T-helper 2 cell treated with Interferon-gamma antibody and Interleukin-4, amounts not matched to agents 5 μg/mL and 100 μg/mL, for 36 hours (primary cell): ENCODE data around the gene SLC26A6.

Experiments
- DNase-seq: peaks from one replicate; pipeline ENCODE4 v3.0.0; 2021; ENCODE audit warnings: low spot score
- H3K27ac Mint-ChIP-seq: one replicate; pipeline ENCODE4 v1.8.0; 2021; ENCODE audit warnings: mild to moderate bottlenecking, mixed read lengths
- H3K27me3 Mint-ChIP-seq: one replicate; pipeline ENCODE4 v1.8.0; 2021; ENCODE audit warnings: low read depth, mixed read lengths
- H3K36me3 Mint-ChIP-seq: one replicate; pipeline ENCODE4 v1.8.0; 2021; ENCODE audit warnings: low read depth, mixed read lengths
- H3K4me1 Mint-ChIP-seq: one replicate; pipeline ENCODE4 v1.8.0; 2021; ENCODE audit warnings: low read depth, mixed read lengths
- H3K4me3 Mint-ChIP-seq: one replicate; pipeline ENCODE4 v1.8.0; 2022; ENCODE audit warnings: mild to moderate bottlenecking, moderate library complexity, mixed read lengths
- H3K9me3 Mint-ChIP-seq: one replicate; pipeline ENCODE4 v1.8.0; 2021; ENCODE audit warnings: mixed read lengths

Gene SLC26A6

GRCh38 chr3:48594417-48595049 lies 40.7 kb downstream of the SLC26A6 start:
- Mint-ChIP-seq H3K27ac (no peak overlapping the region), H3K4me3 (no peak overlapping the region), H3K9me3 (no peaks in the 10 kb centered on the region), H3K27me3 (peaks cover 17% of the 10 kb centered on the region), H3K36me3 (no peaks in the 10 kb centered on the region), H3K4me1 (no peaks in the 10 kb centered on the region)
- DNase-seq, result no peak

GRCh38 chr3:48593337-48593736 lies 41.9 kb downstream of the SLC26A6 start:
- Mint-ChIP-seq H3K9me3 (no peaks in the 10 kb centered on the region), H3K27me3 (peaks cover 22% of the 10 kb centered on the region), H3K36me3 (no peaks in the 10 kb centered on the region), H3K4me3 (no peak overlapping the region), H3K27ac (no peak overlapping the region), H3K4me1 (no peaks in the 10 kb centered on the region)
- no peak for DNase-seq

GRCh38 chr3:48592519-48593087 lies 42.7 kb downstream of the SLC26A6 start:
- Mint-ChIP-seq H3K27me3 (peaks cover 22% of the 10 kb centered on the region), H3K36me3 (no peaks in the 10 kb centered on the region), H3K9me3 (no peaks in the 10 kb centered on the region), H3K4me1 (no peaks in the 10 kb centered on the region), H3K27ac (no peak overlapping the region), H3K4me3 (no peak overlapping the region)
- no peak for DNase-seq

GRCh38 chr3:48591886-48592518 lies 43.3 kb downstream of the SLC26A6 start:
- no peaks in the 10 kb centered on the region for H3K36me3 Mint-ChIP-seq
- no peak overlapping the region for H3K4me3 Mint-ChIP-seq
- peaks cover 22% of the 10 kb centered on the region for H3K27me3 Mint-ChIP-seq
- H3K9me3 Mint-ChIP-seq, result no peaks in the 10 kb centered on the region
- H3K27ac Mint-ChIP-seq, result no peak overlapping the region
- no peak for DNase-seq
- H3K4me1 Mint-ChIP-seq, result no peaks in the 10 kb centered on the region

- Mint-ChIP-seq H3K27ac (no peak overlapping the region), H3K4me1 (no peaks in the 10 kb centered on the region), H3K27me3 (peaks cover 22% of the 10 kb centered on the region), H3K4me3 (no peak overlapping the region), H3K9me3 (no peaks in the 10 kb centered on the region), H3K36me3 (no peaks in the 10 kb centered on the region)
- no peak for DNase-seq
Measured at GRCh38 chr3:48591436-48591835, 43.8 kb downstream of the SLC26A6 start.

GRCh38 chr3:48588230-48588629 lies 47.0 kb downstream of the SLC26A6 start:
- DNase-seq, result no peak
- H3K4me1 Mint-ChIP-seq, result no peaks in the 10 kb centered on the region
- H3K27ac Mint-ChIP-seq, result no peak overlapping the region
- H3K4me3 Mint-ChIP-seq, result no peak overlapping the region
- no peaks in the 10 kb centered on the region for H3K9me3 Mint-ChIP-seq
- peaks cover 9% of the 10 kb centered on the region for H3K27me3 Mint-ChIP-seq
- no peaks in the 10 kb centered on the region for H3K36me3 Mint-ChIP-seq

GRCh38 chr3:48587686-48588085 lies 47.6 kb downstream of the SLC26A6 start:
- Mint-ChIP-seq H3K27ac (no peak overlapping the region), H3K4me1 (no peaks in the 10 kb centered on the region), H3K36me3 (no peaks in the 10 kb centered on the region), H3K9me3 (no peaks in the 10 kb centered on the region), H3K4me3 (no peak overlapping the region), H3K27me3 (peaks cover 9% of the 10 kb centered on the region)
- no peak for DNase-seq

GRCh38 chr3:48585411-48585810 lies 49.9 kb downstream of the SLC26A6 start:
- Mint-ChIP-seq H3K27ac (no peak overlapping the region), H3K27me3 (peaks cover 9% of the 10 kb centered on the region), H3K9me3 (no peaks in the 10 kb centered on the region), H3K4me3 (no peak overlapping the region), H3K4me1 (no peaks in the 10 kb centered on the region), H3K36me3 (no peaks in the 10 kb centered on the region)
- no peak for DNase-seq

- DNase-seq, result no peak
- no peak overlapping the region for H3K27ac Mint-ChIP-seq
- H3K4me3 Mint-ChIP-seq, result no peak overlapping the region
- H3K9me3 Mint-ChIP-seq, result no peaks in the 10 kb centered on the region
- no peaks in the 10 kb centered on the region for H3K4me1 Mint-ChIP-seq
- H3K36me3 Mint-ChIP-seq, result no peaks in the 10 kb centered on the region
- peaks cover 8% of the 10 kb centered on the region for H3K27me3 Mint-ChIP-seq
Measured at GRCh38 chr3:48584836-48585235, 50.4 kb downstream of the SLC26A6 start.

GRCh38 chr3:48581621-48582481 lies 53.4 kb downstream of the SLC26A6 start:
- Mint-ChIP-seq H3K4me1 (no peaks in the 10 kb centered on the region), H3K36me3 (no peaks in the 10 kb centered on the region), H3K9me3 (no peaks in the 10 kb centered on the region), H3K27ac (no peak overlapping the region), H3K4me3 (no peak overlapping the region), H3K27me3 (no peaks in the 10 kb centered on the region)
- no peak for DNase-seq

GRCh38 chr3:48576647-48577046 lies 58.6 kb downstream of the SLC26A6 start:
- H3K4me1 Mint-ChIP-seq, result no peaks in the 10 kb centered on the region
- no peak overlapping the region for H3K27ac Mint-ChIP-seq
- no peaks in the 10 kb centered on the region for H3K36me3 Mint-ChIP-seq
- no peaks in the 10 kb centered on the region for H3K27me3 Mint-ChIP-seq
- H3K4me3 Mint-ChIP-seq, result no peak overlapping the region
- no peak for DNase-seq
- H3K9me3 Mint-ChIP-seq, result no peaks in the 10 kb centered on the region
